LoVo (cell line): ENCODE measurements around the gene HECW1.

Experiments
- DNase-seq: peaks from one replicate; pipeline ENCODE4 v3.0.0-alpha.2; 2016; ENCODE audit warnings: low spot score

HECW1 gene

GRCh38 chr7:43612599-43613589 lies 500.4 kb downstream of the HECW1 start:
- no peak for DNase-seq
